ENCODE results near the gene ATCAY.

ATCAY gene, protein sequence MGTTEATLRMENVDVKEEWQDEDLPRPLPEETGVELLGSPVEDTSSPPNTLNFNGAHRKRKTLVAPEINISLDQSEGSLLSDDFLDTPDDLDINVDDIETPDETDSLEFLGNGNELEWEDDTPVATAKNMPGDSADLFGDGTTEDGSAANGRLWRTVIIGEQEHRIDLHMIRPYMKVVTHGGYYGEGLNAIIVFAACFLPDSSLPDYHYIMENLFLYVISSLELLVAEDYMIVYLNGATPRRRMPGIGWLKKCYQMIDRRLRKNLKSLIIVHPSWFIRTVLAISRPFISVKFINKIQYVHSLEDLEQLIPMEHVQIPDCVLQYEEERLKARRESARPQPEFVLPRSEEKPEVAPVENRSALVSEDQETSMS

GRCh38 chr19:3880471-3881271 is at the start of gene ATCAY:
Gene ATCAY, plus strand, starts transcription at chr19:3880685. Its CDS starts 5,083 bp downstream, at chr19:3885768.
- H3K9me3 ChIP-seq (ENCODE audit: control insufficient read depth, insufficient read depth, low read length): no peaks in the 10 kb centered on the region
- H3K4me1 ChIP-seq (ENCODE audit: insufficient read depth, low read length): no peaks in the 10 kb centered on the region
- no peaks in the 10 kb centered on the region; the same call in 1 of the 2 replicates for H3K36me3 ChIP-seq (ENCODE audit: insufficient read depth, low read length)
- H3K9ac ChIP-seq (ENCODE audit: low read depth, low read length): peak within 1 kb of the TSS; percentile 82

DNA sequence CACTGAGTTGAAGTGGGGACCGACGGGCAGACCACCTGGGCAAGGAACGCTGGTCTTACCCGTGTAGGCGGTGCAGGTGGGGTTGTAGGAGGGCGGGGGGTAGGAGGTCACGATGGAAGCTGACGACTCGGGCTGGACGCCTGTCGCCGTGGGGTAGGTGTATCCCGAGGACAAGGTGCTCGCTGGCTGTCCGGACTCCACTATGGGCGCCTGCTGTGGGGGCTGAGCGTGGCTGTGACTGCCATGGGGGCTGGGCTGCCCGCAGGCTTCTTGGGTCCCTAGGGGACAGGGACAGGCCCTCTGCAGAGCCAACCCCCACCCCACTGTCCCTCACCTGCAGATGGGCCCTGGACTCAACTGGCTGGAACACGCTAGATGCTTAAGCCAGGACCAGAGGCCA is 48.9 kb upstream of the ATCAY start:
- Histone ChIP-seq H3K4me1 (ENCODE audit: insufficient read depth, low read length) (no peaks in the 10 kb centered on the region), H3K9me3 (ENCODE audit: control insufficient read depth, insufficient read depth, low read length) (no peaks in the 10 kb centered on the region), H3K36me3 (ENCODE audit: insufficient read depth, low read length) (no peaks in the 10 kb centered on the region), H3K9ac (ENCODE audit: low read depth, low read length) (no peak overlapping the region)

- Histone ChIP-seq H3K4me1 (ENCODE audit: insufficient read depth, low read length) (no peaks in the 10 kb centered on the region), H3K36me3 (ENCODE audit: insufficient read depth, low read length) (no peaks in the 10 kb centered on the region), H3K9me3 (ENCODE audit: control insufficient read depth, insufficient read depth, low read length) (no peaks in the 10 kb centered on the region), H3K9ac (ENCODE audit: low read depth, low read length) (no peak overlapping the region)
Observed at GRCh38 chr19:3832001-3832400, 48.5 kb upstream of the ATCAY start.

GRCh38 chr19:3833578-3834348 is 46.7 kb upstream of the ATCAY start:
- Histone ChIP-seq H3K9me3 (ENCODE audit: control insufficient read depth, insufficient read depth, low read length) (no peaks in the 10 kb centered on the region), H3K9ac (ENCODE audit: low read depth, low read length) (no peak overlapping the region), H3K4me1 (ENCODE audit: insufficient read depth, low read length) (no peaks in the 10 kb centered on the region), H3K36me3 (ENCODE audit: insufficient read depth, low read length) (no peaks in the 10 kb centered on the region)

DNA sequence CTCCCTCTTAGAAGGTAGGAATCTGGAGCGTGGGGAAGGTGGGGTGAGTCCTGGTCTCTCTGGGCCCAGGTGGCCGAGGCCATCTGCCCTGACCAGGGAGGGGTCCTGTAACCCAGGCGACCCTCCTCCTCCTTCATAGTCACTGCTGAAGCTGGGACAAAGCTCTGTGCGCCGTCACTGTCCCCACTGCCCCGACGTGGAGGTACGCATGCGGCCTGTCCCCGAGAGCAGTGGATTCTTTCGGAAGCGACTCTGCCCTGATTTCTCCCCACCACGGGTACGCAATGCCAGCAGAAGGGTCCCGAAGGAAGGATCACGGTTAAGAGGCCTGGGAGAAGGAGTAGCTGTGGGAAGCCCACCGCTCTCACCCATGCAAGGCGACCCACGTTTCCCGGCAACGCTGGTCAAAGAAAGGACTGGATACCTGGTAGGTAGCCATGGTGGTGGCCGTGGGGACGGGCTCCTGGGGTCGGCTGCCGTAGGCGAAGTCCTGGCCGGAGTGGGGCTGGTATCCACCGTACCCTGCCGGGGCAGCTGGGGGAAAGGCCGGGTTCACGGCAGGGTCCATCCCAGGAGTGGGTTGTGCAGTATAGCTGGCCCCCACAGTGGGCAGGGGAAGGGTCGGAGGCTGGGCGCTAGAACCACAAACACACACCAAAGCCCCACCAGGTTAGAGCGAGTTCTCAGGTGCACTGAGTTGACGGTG is 46.0 kb upstream of the ATCAY start:
- Histone ChIP-seq H3K9ac (ENCODE audit: low read depth, low read length) (no peak overlapping the region), H3K36me3 (ENCODE audit: insufficient read depth, low read length) (no peaks in the 10 kb centered on the region), H3K9me3 (ENCODE audit: control insufficient read depth, insufficient read depth, low read length) (no peaks in the 10 kb centered on the region), H3K4me1 (ENCODE audit: insufficient read depth, low read length) (no peaks in the 10 kb centered on the region)

GRCh38 chr19:3835055-3835435 is 45.4 kb upstream of the ATCAY start:
- no peaks in the 10 kb centered on the region for H3K36me3 ChIP-seq (ENCODE audit: insufficient read depth, low read length)
- no peaks in the 10 kb centered on the region for H3K4me1 ChIP-seq (ENCODE audit: insufficient read depth, low read length)
- H3K9me3 ChIP-seq (ENCODE audit: control insufficient read depth, insufficient read depth, low read length): no peaks in the 10 kb centered on the region
- no peak overlapping the region for H3K9ac ChIP-seq (ENCODE audit: low read depth, low read length)

- Histone ChIP-seq H3K36me3 (ENCODE audit: insufficient read depth, low read length) (no peaks in the 10 kb centered on the region), H3K4me1 (ENCODE audit: insufficient read depth, low read length) (no peaks in the 10 kb centered on the region), H3K9ac (ENCODE audit: low read depth, low read length) (no peak overlapping the region), H3K9me3 (ENCODE audit: control insufficient read depth, insufficient read depth, low read length) (no peaks in the 10 kb centered on the region)
Observed at GRCh38 chr19:3836887-3837286, 43.6 kb upstream of the ATCAY start.

GRCh38 chr19:3837332-3837731 is 43.2 kb upstream of the ATCAY start:
- Histone ChIP-seq H3K36me3 (ENCODE audit: insufficient read depth, low read length) (no peaks in the 10 kb centered on the region), H3K4me1 (ENCODE audit: insufficient read depth, low read length) (no peaks in the 10 kb centered on the region), H3K9ac (ENCODE audit: low read depth, low read length) (no peak overlapping the region), H3K9me3 (ENCODE audit: control insufficient read depth, insufficient read depth, low read length) (no peaks in the 10 kb centered on the region)

DNA sequence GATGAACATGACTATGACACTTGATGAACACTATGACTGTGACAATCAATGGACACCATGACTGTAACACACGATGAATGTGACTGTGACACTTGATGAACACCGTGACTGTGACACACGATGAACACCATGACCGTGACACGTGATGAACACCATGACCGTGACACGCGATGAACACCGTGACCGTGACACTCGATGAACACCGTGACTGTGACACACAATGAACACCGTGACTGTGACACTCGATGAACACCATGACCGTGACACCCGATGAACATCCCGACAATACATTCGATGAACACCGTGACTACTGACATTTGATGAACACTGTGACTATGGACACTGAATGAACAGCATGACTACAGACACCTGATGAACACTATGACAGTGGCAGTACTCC is 42.6 kb upstream of the ATCAY start:
- H3K4me1 ChIP-seq (ENCODE audit: insufficient read depth, low read length): no peaks in the 10 kb centered on the region; the same call in 1 of the 2 replicates
- H3K36me3 ChIP-seq (ENCODE audit: insufficient read depth, low read length): no peaks in the 10 kb centered on the region
- no peaks in the 10 kb centered on the region for H3K9me3 ChIP-seq (ENCODE audit: control insufficient read depth, insufficient read depth, low read length)
- no peak overlapping the region for H3K9ac ChIP-seq (ENCODE audit: low read depth, low read length)

DNA sequence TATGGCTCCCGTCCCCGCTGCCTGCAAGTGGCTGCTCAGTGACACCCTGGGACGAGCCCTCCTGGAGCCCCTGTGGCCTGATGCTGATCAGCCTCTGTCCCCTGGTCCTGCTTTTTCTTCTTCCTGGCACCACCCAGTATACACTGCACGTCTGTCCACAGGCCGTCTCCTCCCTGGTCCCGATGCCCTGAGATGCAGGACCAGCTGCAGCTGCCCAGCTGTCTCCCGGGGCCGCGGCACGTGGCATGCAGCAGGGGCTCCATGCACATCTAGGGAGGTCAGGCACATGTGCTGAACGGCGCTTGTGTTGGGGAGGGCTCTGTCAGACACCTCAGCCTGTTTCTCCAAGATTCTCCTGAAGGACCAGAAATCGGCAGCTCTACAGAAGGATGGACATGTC is 41.8 kb upstream of the ATCAY start:
- no peaks in the 10 kb centered on the region; the same call in 1 of the 2 replicates for H3K4me1 ChIP-seq (ENCODE audit: insufficient read depth, low read length)
- H3K36me3 ChIP-seq (ENCODE audit: insufficient read depth, low read length): no peaks in the 10 kb centered on the region
- no peaks in the 10 kb centered on the region for H3K9me3 ChIP-seq (ENCODE audit: control insufficient read depth, insufficient read depth, low read length)
- no peak overlapping the region for H3K9ac ChIP-seq (ENCODE audit: low read depth, low read length)

DNA sequence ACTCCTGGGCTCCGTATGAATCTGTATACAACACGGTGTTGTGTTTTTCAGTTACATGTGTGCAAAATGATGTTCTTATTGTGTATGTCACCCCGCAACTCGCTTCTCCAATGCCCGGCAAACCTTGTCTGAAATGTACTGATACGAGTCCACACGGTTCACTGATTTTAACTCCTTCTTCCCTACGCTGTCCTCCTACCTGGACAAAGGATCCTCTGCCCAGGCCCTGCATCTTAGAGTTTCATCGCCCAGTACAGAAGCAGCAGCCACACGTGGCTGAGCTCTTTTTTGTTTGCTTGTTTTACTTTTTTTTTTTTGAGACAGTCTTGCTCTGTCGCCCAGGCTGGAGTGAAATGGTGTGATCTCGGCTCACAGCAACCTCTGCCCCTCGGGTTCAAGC is 40.5 kb upstream of the ATCAY start:
- H3K4me1 ChIP-seq (ENCODE audit: insufficient read depth, low read length): no peaks in the 10 kb centered on the region; the same call in 1 of the 2 replicates
- H3K9me3 ChIP-seq (ENCODE audit: control insufficient read depth, insufficient read depth, low read length): no peaks in the 10 kb centered on the region
- no peak overlapping the region for H3K9ac ChIP-seq (ENCODE audit: low read depth, low read length)
- H3K36me3 ChIP-seq (ENCODE audit: insufficient read depth, low read length): no peaks in the 10 kb centered on the region

- H3K36me3 ChIP-seq (ENCODE audit: insufficient read depth, low read length): no peaks in the 10 kb centered on the region
- H3K9me3 ChIP-seq (ENCODE audit: control insufficient read depth, insufficient read depth, low read length): no peaks in the 10 kb centered on the region
- H3K4me1 ChIP-seq (ENCODE audit: insufficient read depth, low read length): no peaks in the 10 kb centered on the region; the same call in 1 of the 2 replicates
- no peak overlapping the region for H3K9ac ChIP-seq (ENCODE audit: low read depth, low read length)
Observed at GRCh38 chr19:3840804-3841203, 39.7 kb upstream of the ATCAY start.

DNA sequence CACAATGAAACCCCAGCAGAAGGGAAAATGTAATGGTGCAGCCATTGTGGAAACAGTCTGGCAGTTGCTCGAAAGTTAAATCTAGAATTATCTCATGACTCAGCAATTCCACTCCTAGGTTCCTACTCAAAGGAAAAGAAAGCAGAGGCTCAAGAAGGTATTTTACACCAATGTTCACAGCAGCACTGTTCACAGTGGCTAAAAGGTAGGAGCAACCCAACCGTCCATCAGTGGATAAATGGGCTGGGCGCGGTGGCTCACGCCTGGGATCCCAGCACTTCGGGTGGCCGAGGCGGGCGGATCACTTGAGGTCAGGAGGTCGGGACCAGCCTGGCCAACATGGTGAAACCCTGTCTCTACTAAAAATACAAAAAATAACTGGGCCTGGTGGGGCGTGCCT is 37.5 kb upstream of the ATCAY start:
- Histone ChIP-seq H3K9me3 (ENCODE audit: control insufficient read depth, insufficient read depth, low read length) (no peaks in the 10 kb centered on the region), H3K9ac (ENCODE audit: low read depth, low read length) (no peak overlapping the region), H3K4me1 (ENCODE audit: insufficient read depth, low read length) (no peaks in the 10 kb centered on the region; the same call in 1 of the 2 replicates), H3K36me3 (ENCODE audit: insufficient read depth, low read length) (no peaks in the 10 kb centered on the region)

- Histone ChIP-seq H3K9me3 (ENCODE audit: control insufficient read depth, insufficient read depth, low read length) (no peaks in the 10 kb centered on the region), H3K9ac (ENCODE audit: low read depth, low read length) (no peak overlapping the region), H3K4me1 (ENCODE audit: insufficient read depth, low read length) (no peaks in the 10 kb centered on the region; the same call in 1 of the 2 replicates), H3K36me3 (ENCODE audit: insufficient read depth, low read length) (no peaks in the 10 kb centered on the region)
Observed at GRCh38 chr19:3844596-3844995, 35.9 kb upstream of the ATCAY start.

All from ES-I3 (cell line).